Neural cell (in vitro differentiated cells): ENCODE results near the gene FLYWCH1.
A peak's percentile ranks its signal among the peaks of the same experiment; 100 is the strongest.

Experiments
- EP300 ChIP-seq: fragments of 450-650 bp; conservative IDR thresholded peaks from 2 replicates; pipeline ENCODE4 v1.6.1; 2014; ENCODE audit warnings: antibody characterized with exemption, mild to moderate bottlenecking, moderate library complexity; ENCODE audit not compliant: poor library complexity, severe bottlenecking
- EZH2 ChIP-seq: fragments of 200-600, 300-800 bp; shearing (Covaris generic), sonication (generic); IDR thresholded peaks from 2 replicates; pipeline ENCODE4 v1.6.1; 2014; ENCODE audit warnings: antibody characterized with exemption, low read length, borderline replicate concordance, mild to moderate bottlenecking; ENCODE audit not compliant: insufficient read depth, poor library complexity, severe bottlenecking
- POLR2AphosphoS5 ChIP-seq: IDR thresholded peaks from 2 replicates; pipeline ENCODE4 v1.6.1; 2012
- SMC3 ChIP-seq: fragments of 450-650 bp; conservative IDR thresholded peaks from 2 replicates; pipeline ENCODE4 v1.6.1; 2014; ENCODE audit warnings: antibody characterized with exemption, mild to moderate bottlenecking, moderate library complexity; ENCODE audit not compliant: poor library complexity
- TF ChIP-seq, protein P1 (sequence below): fragments of 450-650 bp; IDR thresholded peaks from 2 replicates; pipeline ENCODE4 v1.5.1; 2014; ENCODE audit warnings: antibody characterized with exemption, mild to moderate bottlenecking, moderate library complexity; ENCODE audit not compliant: poor library complexity, severe bottlenecking

DNA sequence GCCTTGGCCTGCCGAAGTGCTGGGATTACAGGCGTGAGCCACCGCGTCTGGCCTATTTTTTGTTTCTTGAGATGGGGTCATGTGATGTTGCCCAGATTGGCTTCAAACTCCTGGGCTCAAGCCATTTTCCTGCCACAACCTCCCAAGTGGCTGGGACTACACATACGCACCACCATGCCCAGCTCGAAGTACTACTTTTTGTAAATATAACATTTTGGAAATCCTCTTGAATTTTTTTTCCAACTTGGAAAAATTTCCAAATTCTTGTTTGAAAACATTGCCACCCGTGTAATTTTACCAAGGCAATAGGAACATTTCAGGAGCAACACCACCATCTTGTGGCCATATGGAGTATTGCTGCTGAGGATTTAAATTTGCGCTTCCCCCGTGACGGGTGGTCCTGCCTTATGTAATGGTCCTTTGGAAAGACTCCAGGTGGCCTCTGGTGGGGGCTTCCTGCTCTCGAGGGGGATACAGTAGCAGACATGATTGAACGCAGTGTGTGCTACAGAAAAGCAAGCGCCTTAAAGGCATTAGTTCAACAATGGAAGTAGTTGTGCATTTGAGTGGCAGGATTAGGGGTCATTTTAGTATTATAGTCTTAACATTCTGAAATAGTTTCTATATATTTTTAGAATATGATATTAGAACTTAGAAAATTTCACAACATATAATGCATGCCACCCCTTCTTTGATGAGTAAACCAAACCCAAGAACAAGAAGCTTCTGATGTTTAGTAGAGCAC is 8.0 kb downstream of the FLYWCH1 start:
- TF ChIP-seq POLR2AphosphoS5 (no peak), SMC3 (peak; percentile 82), EZH2 (no peak), EP300 (no peak)
- TF ChIP-seq, protein P1, sequence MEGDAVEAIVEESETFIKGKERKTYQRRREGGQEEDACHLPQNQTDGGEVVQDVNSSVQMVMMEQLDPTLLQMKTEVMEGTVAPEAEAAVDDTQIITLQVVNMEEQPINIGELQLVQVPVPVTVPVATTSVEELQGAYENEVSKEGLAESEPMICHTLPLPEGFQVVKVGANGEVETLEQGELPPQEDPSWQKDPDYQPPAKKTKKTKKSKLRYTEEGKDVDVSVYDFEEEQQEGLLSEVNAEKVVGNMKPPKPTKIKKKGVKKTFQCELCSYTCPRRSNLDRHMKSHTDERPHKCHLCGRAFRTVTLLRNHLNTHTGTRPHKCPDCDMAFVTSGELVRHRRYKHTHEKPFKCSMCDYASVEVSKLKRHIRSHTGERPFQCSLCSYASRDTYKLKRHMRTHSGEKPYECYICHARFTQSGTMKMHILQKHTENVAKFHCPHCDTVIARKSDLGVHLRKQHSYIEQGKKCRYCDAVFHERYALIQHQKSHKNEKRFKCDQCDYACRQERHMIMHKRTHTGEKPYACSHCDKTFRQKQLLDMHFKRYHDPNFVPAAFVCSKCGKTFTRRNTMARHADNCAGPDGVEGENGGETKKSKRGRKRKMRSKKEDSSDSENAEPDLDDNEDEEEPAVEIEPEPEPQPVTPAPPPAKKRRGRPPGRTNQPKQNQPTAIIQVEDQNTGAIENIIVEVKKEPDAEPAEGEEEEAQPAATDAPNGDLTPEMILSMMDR = peak; percentile 90
